GM12891 (cell line): ENCODE data around the gene NBL1.
"Not testable (repeated sequence)": the region's sequence is repeated elsewhere in the genome, so short reads cannot be mapped to it uniquely, and the experiment has no call there.

Experiments used
- DNase-seq: peaks from one replicate; pipeline ENCODE4 v3.0.0; 2011; ENCODE audit warnings: low spot score; ENCODE audit not compliant: insufficient read length
- FAIRE-seq: peaks from 2 replicates; lab custom pipeline; 2011; peaks lifted over from hg19 to GRCh38; lab: Jason Lieb, UNC
- PAX5 ChIP-seq: IDR thresholded peaks from 2 replicates; pipeline ENCODE4 v1.6.1; 2011; ENCODE audit warnings: low read length, moderate library complexity, mild to moderate bottlenecking; ENCODE audit not compliant: insufficient read depth, severe bottlenecking
- POLR2A ChIP-seq: IDR thresholded peaks from 2 replicates; pipeline ENCODE4 v1.6.1; 2011; ENCODE audit warnings: low read depth, low read length, control low read depth
- POLR2AphosphoS5 ChIP-seq: IDR thresholded peaks from 2 replicates; pipeline ENCODE4 v1.6.1; 2011; ENCODE audit warnings: low read depth, low read length, control low read depth
- POU2F2 ChIP-seq: IDR thresholded peaks from 2 replicates; pipeline ENCODE4 v1.6.1; 2011; ENCODE audit warnings: low read depth, mild to moderate bottlenecking, control low read depth, low read length, moderate library complexity
- SPI1 ChIP-seq: IDR thresholded peaks from 2 replicates; pipeline ENCODE4 v1.6.1; 2011; ENCODE audit warnings: low read depth, low read length, control low read depth
- TAF1 ChIP-seq: IDR thresholded peaks from 2 replicates; pipeline ENCODE4 v1.6.1; 2011; ENCODE audit warnings: low read depth, low read length, control low read depth

The NBL1 gene

GRCh38 chr1:19620786-19621185 lies 23.3 kb upstream of the NBL1 start:
- TF ChIP-seq PAX5 (no peak), POLR2AphosphoS5 (no peak), SPI1 (no peak), POU2F2 (no peak), TAF1 (no peak), POLR2A (no peak)
- FAIRE-seq (no peak), DNase-seq (no peak)

DNA sequence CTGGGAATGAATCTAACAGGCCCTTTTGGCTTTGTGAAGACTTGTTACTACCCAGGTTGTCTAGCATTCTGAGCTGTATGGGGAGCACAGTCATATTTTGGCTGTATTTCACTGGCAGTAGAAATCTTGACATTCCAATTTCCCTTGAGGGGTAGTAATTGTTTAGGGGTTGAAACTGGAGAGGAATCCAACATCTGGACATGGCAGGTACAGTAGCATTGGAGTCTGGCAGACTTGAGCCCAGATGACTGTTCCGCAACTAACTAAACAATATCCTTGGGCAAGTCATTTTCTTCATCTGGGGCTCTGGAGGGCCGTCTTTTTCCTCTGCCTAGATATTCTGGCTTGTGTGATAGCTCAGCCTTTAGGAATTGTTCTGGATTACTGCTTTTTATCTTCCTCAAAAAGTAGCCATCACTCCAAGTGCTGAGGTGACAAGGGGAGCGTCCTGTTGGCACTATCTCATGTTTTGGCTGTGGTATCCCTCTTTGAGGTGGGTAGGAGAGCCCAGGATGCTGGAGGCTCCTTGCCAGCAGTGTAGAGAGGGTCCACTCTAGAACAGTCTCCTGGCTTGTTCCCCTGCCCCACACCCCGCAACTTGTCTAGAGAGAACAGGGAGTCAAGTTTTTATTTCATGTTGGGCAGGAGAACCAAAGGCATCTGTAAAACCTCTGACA lies 22.7 kb upstream of the NBL1 start:
- DNase-seq (no peak), FAIRE-seq (no peak)
- TF ChIP-seq SPI1 (no peak), PAX5 (no peak), POLR2AphosphoS5 (no peak), POLR2A (no peak), POU2F2 (no peak), TAF1 (no peak)

GRCh38 chr1:19622204-19622603 lies 21.9 kb upstream of the NBL1 start:
- DNase-seq = no peak
- no peak for FAIRE-seq
- TF ChIP-seq POU2F2 (no peak), POLR2A (no peak), SPI1 (no peak), TAF1 (no peak), PAX5 (no peak), POLR2AphosphoS5 (no peak)

DNA sequence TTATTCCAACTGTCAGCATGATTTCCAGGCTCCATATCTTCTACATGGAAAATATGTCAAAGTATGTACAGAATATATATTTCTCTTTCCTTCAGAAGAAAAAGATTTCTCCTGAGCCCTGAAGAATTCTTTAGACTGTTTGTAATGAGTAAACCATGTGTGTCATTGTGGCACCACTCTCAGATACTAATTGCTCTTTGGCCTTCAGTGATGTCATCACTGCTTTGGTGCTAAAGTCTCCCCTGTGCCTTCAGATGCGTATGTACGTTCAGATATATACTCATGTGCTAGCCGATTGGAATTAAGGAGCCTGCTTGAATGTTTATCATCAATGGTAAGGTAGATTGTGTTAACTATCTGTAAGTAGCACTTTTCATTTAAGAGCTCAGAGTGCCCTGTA lies 20.6 kb upstream of the NBL1 start:
- no peak for DNase-seq
- FAIRE-seq = no peak
- TF ChIP-seq PAX5 (no peak), POLR2A (no peak), POU2F2 (no peak), SPI1 (no peak), POLR2AphosphoS5 (no peak), TAF1 (no peak)

DNA sequence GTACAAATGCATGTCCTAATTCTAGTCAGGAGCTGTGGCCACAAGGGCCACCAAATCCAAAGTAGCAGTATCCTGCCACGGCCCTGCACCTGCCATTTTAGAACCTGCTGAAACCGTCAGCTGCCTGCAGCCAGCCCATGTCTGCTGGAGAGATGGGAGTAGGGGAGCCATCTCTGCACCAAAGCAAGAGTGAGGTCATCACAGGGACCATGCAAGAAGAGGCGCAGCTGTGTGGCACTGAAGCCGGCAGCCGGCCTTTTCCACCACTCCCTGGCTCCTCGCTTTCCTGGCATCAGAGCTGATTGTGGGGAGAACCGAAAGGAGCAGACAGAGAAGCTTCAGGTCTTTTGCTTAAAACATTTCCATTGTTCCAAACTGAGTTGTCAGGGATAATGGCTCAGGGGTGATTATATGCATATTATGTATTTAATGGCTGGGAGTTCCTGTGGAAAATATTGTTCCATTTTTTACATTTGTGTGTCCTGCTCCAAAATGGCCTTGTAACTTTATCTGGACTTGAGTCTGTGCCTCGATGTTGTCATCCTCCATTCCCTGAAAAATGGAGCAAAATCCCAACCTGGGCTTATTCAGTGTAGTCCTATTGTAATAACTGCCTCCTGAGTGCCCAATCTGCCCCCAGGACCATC lies 18.7 kb upstream of the NBL1 start:
- no peak for TF ChIP-seq POLR2A
- TF ChIP-seq TAF1 = no peak
- TF ChIP-seq SPI1 = no peak
- TF ChIP-seq PAX5 = no peak
- no peak for TF ChIP-seq POU2F2
- no peak for FAIRE-seq
- DNase-seq = no peak

DNA sequence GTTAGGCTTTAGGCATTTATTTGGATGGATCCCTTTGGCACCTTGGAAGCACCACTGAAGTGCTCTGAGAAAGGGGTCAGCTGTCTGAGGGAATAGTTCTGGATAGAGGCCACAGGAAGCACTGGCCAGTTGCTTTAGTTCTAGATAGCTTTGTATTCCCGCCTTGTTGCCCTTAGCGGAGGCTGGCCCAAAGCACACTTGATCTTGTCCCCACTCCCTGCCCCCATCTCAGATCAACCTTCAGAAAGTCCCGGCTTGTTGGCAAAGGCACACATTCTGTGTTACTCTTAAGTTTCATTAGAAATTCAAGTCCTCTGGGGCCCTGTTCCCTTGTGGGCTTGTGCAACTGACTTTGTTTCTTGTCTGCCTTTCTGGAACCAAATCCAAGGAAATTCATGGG lies 15.2 kb upstream of the NBL1 start:
- DNase-seq (no peak), FAIRE-seq (no peak)
- TF ChIP-seq PAX5 (no peak), POLR2AphosphoS5 (no peak), SPI1 (no peak), POLR2A (no peak), TAF1 (no peak), POU2F2 (no peak)

- FAIRE-seq = no peak
- TF ChIP-seq TAF1 = no peak
- no peak for DNase-seq
These were observed 14.8 kb upstream of the NBL1 start for GRCh38 chr1:19629357-19629756.

GRCh38 chr1:19630192-19630591 lies 13.9 kb upstream of the NBL1 start:
- not testable (repeated sequence) for FAIRE-seq, DNase-seq

GRCh38 chr1:19630720-19631395 lies 13.3 kb upstream of the NBL1 start:
- no peak for DNase-seq
- no peak for FAIRE-seq
- no peak for TF ChIP-seq PAX5
- no peak for TF ChIP-seq SPI1
- no peak for TF ChIP-seq TAF1
- no peak for TF ChIP-seq POLR2A
- TF ChIP-seq POU2F2 = no peak
- no peak for TF ChIP-seq POLR2AphosphoS5

- DNase-seq = no peak
- no peak for FAIRE-seq
- TF ChIP-seq PAX5 (no peak), POLR2A (no peak), POU2F2 (no peak), POLR2AphosphoS5 (no peak), TAF1 (no peak), SPI1 (no peak)
These were observed 11.9 kb upstream of the NBL1 start for GRCh38 chr1:19632211-19632610.

- DNase-seq (no peak), FAIRE-seq (no peak)
- TF ChIP-seq PAX5 (no peak), POLR2AphosphoS5 (no peak), POU2F2 (no peak), SPI1 (no peak), TAF1 (no peak), POLR2A (no peak)
These were observed 11.0 kb upstream of the NBL1 start for GRCh38 chr1:19633106-19633505.

- FAIRE-seq, DNase-seq: not testable (repeated sequence)
These were observed 9.0 kb upstream of the NBL1 start for GRCh38 chr1:19635064-19635463.
